Activated T-cell treated with anti-CD3 and anti-CD28 coated beads, Interleukin-2, amount 50 U/mL, for 24 hours (primary cell): Measurements from ENCODE around the gene SH2D3A.
A peak's percentile ranks its signal among the peaks of the same experiment; 100 is the strongest.
"Not testable (repeated sequence)": the region's sequence is repeated elsewhere in the genome, so short reads cannot be mapped to it uniquely, and the experiment has no call there.

Experiments
- DNase-seq: peaks from one replicate; pipeline ENCODE4 v3.0.0-alpha.2; 2020
- H3K27ac Mint-ChIP-seq: 2 replicates; pipeline ENCODE4 v1.8.0; 2020; ENCODE audit warnings: mild to moderate bottlenecking, mixed read lengths
- H3K27me3 Mint-ChIP-seq: 2 replicates; pipeline ENCODE4 v1.8.0; 2020; ENCODE audit warnings: mixed read lengths
- H3K36me3 Mint-ChIP-seq: 2 replicates; pipeline ENCODE4 v1.8.0; 2020; ENCODE audit warnings: low read depth, mixed read lengths
- H3K4me1 Mint-ChIP-seq: 2 replicates; pipeline ENCODE4 v1.8.0; 2020; ENCODE audit warnings: low read depth, mixed read lengths
- H3K4me3 Mint-ChIP-seq: 2 replicates; pipeline ENCODE4 v1.8.0; 2020; ENCODE audit warnings: mild to moderate bottlenecking, moderate library complexity, mixed read lengths
- H3K9me3 Mint-ChIP-seq: 2 replicates; pipeline ENCODE4 v1.8.0; 2020; ENCODE audit warnings: mixed read lengths

The SH2D3A gene

GRCh38 chr19:6760606-6761005 is 6.6 kb downstream of the SH2D3A start:
- H3K9me3 Mint-ChIP-seq = no peaks in the 10 kb centered on the region
- H3K4me3 Mint-ChIP-seq = no peak overlapping the region
- DNase-seq = no peak
- peaks cover 21% of the 10 kb centered on the region for H3K4me1 Mint-ChIP-seq
- H3K27me3 Mint-ChIP-seq = no peaks in the 10 kb centered on the region
- no peak overlapping the region for H3K27ac Mint-ChIP-seq
- H3K36me3 Mint-ChIP-seq = peaks cover 50% of the 10 kb centered on the region

- Mint-ChIP-seq H3K4me3 (no peak overlapping the region), H3K36me3 (peaks cover 73% of the 10 kb centered on the region), H3K27ac (no peak overlapping the region), H3K4me1 (peaks cover 20% of the 10 kb centered on the region), H3K27me3 (no peaks in the 10 kb centered on the region), H3K9me3 (no peaks in the 10 kb centered on the region)
- no peak for DNase-seq
These were observed 12.4 kb downstream of the SH2D3A start for GRCh38 chr19:6754653-6755463.

- Mint-ChIP-seq H3K4me1 (peaks cover 20% of the 10 kb centered on the region), H3K27ac (peak overlapping the region; percentile 91), H3K36me3 (peaks cover 73% of the 10 kb centered on the region), H3K9me3 (no peaks in the 10 kb centered on the region), H3K27me3 (no peaks in the 10 kb centered on the region), H3K4me3 (no peak overlapping the region)
- DNase-seq = no peak
These were observed 13.1 kb downstream of the SH2D3A start for GRCh38 chr19:6754136-6754535.

GRCh38 chr19:6753178-6754031 is 13.8 kb downstream of the SH2D3A start:
- DNase-seq = peak; percentile 92
- H3K4me1 Mint-ChIP-seq = peaks cover 17% of the 10 kb centered on the region
- peaks cover 73% of the 10 kb centered on the region for H3K36me3 Mint-ChIP-seq
- H3K27me3 Mint-ChIP-seq = no peaks in the 10 kb centered on the region
- H3K4me3 Mint-ChIP-seq = peak overlapping the region; percentile 72
- peak overlapping the region; percentile 91 for H3K27ac Mint-ChIP-seq
- H3K9me3 Mint-ChIP-seq = no peaks in the 10 kb centered on the region

GRCh38 chr19:6752256-6753177 is 14.7 kb downstream of the SH2D3A start:
- Mint-ChIP-seq H3K4me3 (peak overlapping the region; percentile 72), H3K4me1 (peaks cover 15% of the 10 kb centered on the region), H3K27ac (peak overlapping the region; percentile 44), H3K36me3 (peaks cover 76% of the 10 kb centered on the region), H3K9me3 (no peaks in the 10 kb centered on the region), H3K27me3 (no peaks in the 10 kb centered on the region)
- DNase-seq = no peak

GRCh38 chr19:6751189-6751588 is 16.0 kb downstream of the SH2D3A start:
- no peak for DNase-seq
- Mint-ChIP-seq H3K27me3 (no peaks in the 10 kb centered on the region), H3K27ac (no peak overlapping the region), H3K4me1 (peaks cover 12% of the 10 kb centered on the region), H3K9me3 (no peaks in the 10 kb centered on the region), H3K36me3 (peaks cover 84% of the 10 kb centered on the region), H3K4me3 (no peak overlapping the region)

- Mint-ChIP-seq H3K27ac (no peak overlapping the region), H3K36me3 (peaks cover 88% of the 10 kb centered on the region), H3K9me3 (no peaks in the 10 kb centered on the region), H3K4me1 (peaks cover 12% of the 10 kb centered on the region), H3K4me3 (no peak overlapping the region), H3K27me3 (no peaks in the 10 kb centered on the region)
- DNase-seq = no peak
These were observed 17.2 kb downstream of the SH2D3A start for GRCh38 chr19:6750062-6750461.

- peaks cover 89% of the 10 kb centered on the region for H3K36me3 Mint-ChIP-seq
- not testable (repeated sequence) for DNase-seq, H3K27me3 Mint-ChIP-seq, H3K27ac Mint-ChIP-seq, H3K4me1 Mint-ChIP-seq, H3K9me3 Mint-ChIP-seq, H3K4me3 Mint-ChIP-seq
These were observed 18.7 kb downstream of the SH2D3A start for GRCh38 chr19:6748543-6748942.

GRCh38 chr19:6745965-6746364 is 21.3 kb downstream of the SH2D3A start:
- H3K27ac Mint-ChIP-seq = no peak overlapping the region
- DNase-seq = no peak
- no peaks in the 10 kb centered on the region for H3K9me3 Mint-ChIP-seq
- no peak overlapping the region for H3K4me3 Mint-ChIP-seq
- H3K36me3 Mint-ChIP-seq = peaks cover 89% of the 10 kb centered on the region
- no peaks in the 10 kb centered on the region for H3K27me3 Mint-ChIP-seq
- H3K4me1 Mint-ChIP-seq = peaks cover 9% of the 10 kb centered on the region

GRCh38 chr19:6744381-6745301 is 22.6 kb downstream of the SH2D3A start:
- Mint-ChIP-seq H3K27me3 (no peaks in the 10 kb centered on the region), H3K36me3 (peaks cover 84% of the 10 kb centered on the region), H3K4me1 (peaks cover 11% of the 10 kb centered on the region), H3K9me3 (no peaks in the 10 kb centered on the region), H3K4me3 (no peak overlapping the region), H3K27ac (peak overlapping the region; percentile 54)
- no peak for DNase-seq

- Mint-ChIP-seq H3K9me3 (no peaks in the 10 kb centered on the region), H3K4me3 (no peak overlapping the region), H3K36me3 (peaks cover 77% of the 10 kb centered on the region), H3K27me3 (no peaks in the 10 kb centered on the region), H3K4me1 (peaks cover 16% of the 10 kb centered on the region), H3K27ac (peak overlapping the region; percentile 54)
- no peak for DNase-seq
These were observed 23.4 kb downstream of the SH2D3A start for GRCh38 chr19:6743714-6744380.

- no peak overlapping the region for H3K4me3 Mint-ChIP-seq
- no peak overlapping the region for H3K27ac Mint-ChIP-seq
- no peaks in the 10 kb centered on the region for H3K27me3 Mint-ChIP-seq
- no peaks in the 10 kb centered on the region for H3K9me3 Mint-ChIP-seq
- no peak for DNase-seq
- H3K4me1 Mint-ChIP-seq = peaks cover 24% of the 10 kb centered on the region
- peaks cover 70% of the 10 kb centered on the region for H3K36me3 Mint-ChIP-seq
These were observed 24.2 kb downstream of the SH2D3A start for GRCh38 chr19:6743066-6743465.
